ENCODE results near the gene DDX43.
A peak's percentile ranks its signal among the peaks of the same experiment; 100 is the strongest.

DDX43 gene

DNA sequence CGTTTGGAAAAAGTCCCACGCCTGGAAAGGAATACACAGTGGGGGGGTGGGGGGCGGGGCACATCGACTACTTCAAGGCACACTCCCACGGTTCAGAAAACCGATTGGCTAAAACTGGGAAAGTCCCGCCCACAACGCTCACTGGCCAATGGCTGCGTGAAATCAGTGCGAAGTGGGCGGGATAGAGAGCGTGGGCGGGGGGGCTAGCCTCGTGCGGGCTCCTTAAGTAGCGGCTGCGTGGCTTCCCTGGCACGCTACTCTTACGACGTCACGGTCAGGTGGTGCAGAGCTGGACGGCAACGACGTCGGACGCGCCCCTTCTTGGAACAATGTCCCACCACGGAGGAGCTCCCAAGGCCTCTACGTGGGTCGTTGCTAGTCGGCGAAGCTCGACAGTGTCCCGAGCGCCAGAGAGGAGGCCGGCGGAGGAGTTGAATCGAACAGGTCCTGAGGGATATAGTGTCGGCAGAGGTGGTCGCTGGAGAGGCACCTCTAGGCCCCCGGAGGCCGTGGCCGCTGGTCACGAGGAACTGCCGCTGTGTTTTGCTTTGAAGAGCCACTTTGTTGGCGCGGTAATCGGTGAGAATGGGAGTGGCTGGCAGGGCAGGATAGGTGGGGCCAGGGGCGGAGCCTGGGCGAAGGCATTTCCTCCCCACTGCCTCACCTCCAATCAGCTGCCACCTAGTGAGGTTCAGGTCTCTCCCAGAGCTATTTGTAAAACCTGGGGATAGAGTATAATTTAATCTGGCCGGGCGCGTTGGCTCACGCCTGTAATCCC lies at the start of gene DDX43:
Gene DDX43, plus strand, starts transcription at position 252 of the 778 bp plus-strand sequence. Its CDS starts 78 bp downstream, at position 330.
- peak; percentile 18 for DNase-seq (ENCODE audit: extremely low read depth, low read depth)

DNA sequence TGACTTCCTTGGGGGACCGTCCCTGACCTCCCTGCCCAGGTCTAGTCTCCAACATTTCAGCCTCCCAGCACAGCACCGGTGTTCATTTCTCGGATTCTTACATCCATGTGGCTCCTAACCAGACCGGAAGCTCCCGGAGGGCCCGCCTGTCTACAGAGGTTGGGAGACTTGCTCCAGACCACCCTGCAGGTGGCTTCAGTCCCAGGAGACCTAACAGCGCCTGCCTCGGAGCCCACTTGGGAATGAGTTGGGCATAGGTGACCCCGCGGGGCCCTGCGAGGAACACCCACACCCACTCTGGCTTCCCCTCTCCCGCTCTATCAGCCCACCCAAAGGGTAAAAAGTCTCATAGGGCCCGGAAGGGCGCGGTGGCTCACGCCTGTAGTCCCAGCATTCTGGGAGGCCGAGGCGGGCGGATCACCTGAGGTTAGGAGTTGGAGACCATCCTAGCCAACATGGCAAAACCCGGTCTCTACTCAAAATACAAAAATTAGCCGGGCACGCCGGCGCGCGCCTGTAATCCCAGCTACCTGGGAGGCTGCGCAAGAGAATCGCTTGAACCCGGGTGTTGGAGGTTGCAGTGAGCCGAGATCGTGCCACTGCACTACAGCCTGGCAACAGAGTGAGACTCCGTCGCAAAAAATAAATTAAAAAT lies 46.0 kb upstream of the DDX43 start:
- DNase-seq (ENCODE audit: extremely low read depth, low read depth), result no peak
- no peak for TF ChIP-seq CTCF (IDR thresholded peaks at IDR 0.05; ENCODE audit: low read depth, low read length)

More for the DNA sequence above, at the start of gene DDX43:
- TF ChIP-seq CTCF (IDR thresholded peaks at IDR 0.05; ENCODE audit: low read depth, low read length), result no peak

- DNase-seq (ENCODE audit: extremely low read depth, low read depth), result no peak
- no peak for TF ChIP-seq CTCF (IDR thresholded peaks at IDR 0.05; ENCODE audit: low read depth, low read length)
These were observed 45.3 kb upstream of the DDX43 start for GRCh38 chr6:73349311-73349710.

- TF ChIP-seq CTCF (IDR thresholded peaks at IDR 0.05; ENCODE audit: low read depth, low read length), result no peak
- DNase-seq (ENCODE audit: extremely low read depth, low read depth), result no peak
These were observed 40.7 kb upstream of the DDX43 start, which contains the start of gene DPPA5 for GRCh38 chr6:73353636-73354593. Gene DPPA5 (minus strand): TSS chr6:73354276. CDS start chr6:73354225, 51 bp downstream.

GRCh38 chr6:73362358-73362757 lies 32.3 kb upstream of the DDX43 start, which contains the start of gene KHDC3L:
Gene KHDC3L (plus strand): TSS chr6:73362658. CDS start chr6:73362730, 72 bp downstream.
- TF ChIP-seq CTCF (IDR thresholded peaks at IDR 0.05; ENCODE audit: low read depth, low read length), result no peak
- DNase-seq (ENCODE audit: extremely low read depth, low read depth), result no peak

GRCh38 chr6:73362869-73363536 lies 31.6 kb upstream of the DDX43 start:
- no peak for DNase-seq (ENCODE audit: extremely low read depth, low read depth)
- TF ChIP-seq CTCF (IDR thresholded peaks at IDR 0.05; ENCODE audit: low read depth, low read length), result no peak
